ENCODE data around the gene PAPSS2. TPM values are rescaled to one million over a fixed set of nuclear protein-coding genes. Genes with fewer than 3 reads are reported as not detected.

Gene PAPSS2
- total and polyA plus RNA-seq, 8 donors: 1.3 to 17.3 (median 10.8) TPM

GRCh38 chr10:87683356-87683755 is 23.7 kb downstream of the PAPSS2 start:
- intact Hi-C loops (cut with DNase I; ENCODE audit: low total_unique reads): no loop called here
- Histone ChIP-seq H3K36me3 (no peaks in the 10 kb centered on the region), H3K9me3 (no peaks in the 10 kb centered on the region), H3K27ac (no peak overlapping the region), H3K27me3 (no peaks in the 10 kb centered on the region), H3K4me1 (peaks cover 0 to 19% (median 6%) of the 10 kb centered on the region in 4 donors), H3K4me3 (no peak overlapping the region)
- TF ChIP-seq POLR2AphosphoS5 (IDR thresholded peaks at IDR 0.05): no peak
- no peak for TF ChIP-seq EP300 (IDR thresholded peaks at IDR 0.05)
- TF ChIP-seq CTCF (IDR thresholded peaks at IDR 0.05): no peak
- TF ChIP-seq POLR2A (IDR thresholded peaks at IDR 0.05): no peak
- DNase-seq: no peak
- WGBS, 5 donors: 92 to 99% (median 96%) methylated on average over 4 of the region's 4 CpGs

- 67 to 92% (median 82%) methylated on average over 7 of the region's 7 CpGs for WGBS, 5 donors
Observed at GRCh38 chr10:87684001-87684638, 24.4 kb downstream of the PAPSS2 start.

GRCh38 chr10:87685832-87686574 is 26.3 kb downstream of the PAPSS2 start:
- no peaks in the 10 kb centered on the region for H3K36me3 ChIP-seq
- intact Hi-C loops (cut with DNase I; ENCODE audit: low total_unique reads): no loop called here
- no peak for TF ChIP-seq POLR2AphosphoS5 (IDR thresholded peaks at IDR 0.05)
- TF ChIP-seq EP300 (IDR thresholded peaks at IDR 0.05): no peak
- no peak for TF ChIP-seq CTCF (IDR thresholded peaks at IDR 0.05)
- TF ChIP-seq POLR2A (IDR thresholded peaks at IDR 0.05): no peak
- H3K27ac ChIP-seq: peak overlapping the region; percentile 8 to 83 (median 18)
- 42 to 48% (median 46%) methylated on average over 5 of the region's 5 CpGs for WGBS, 5 donors
- peaks cover 0 to 23% (median 6%) of the 10 kb centered on the region in 4 donors for H3K4me1 ChIP-seq
- H3K9me3 ChIP-seq: no peaks in the 10 kb centered on the region
- peak in 1 of 2 donors; percentile 27 for DNase-seq
- H3K27me3 ChIP-seq: no peaks in the 10 kb centered on the region
- no peak overlapping the region for H3K4me3 ChIP-seq

More at GRCh38 chr10:87684001-87684638, 24.4 kb downstream of the PAPSS2 start:
- no peak overlapping the region for H3K4me3 ChIP-seq
- peaks cover 0 to 19% (median 6%) of the 10 kb centered on the region in 4 donors for H3K4me1 ChIP-seq
- H3K27ac ChIP-seq: no peak overlapping the region
- no peaks in the 10 kb centered on the region for H3K36me3 ChIP-seq
- no peaks in the 10 kb centered on the region for H3K9me3 ChIP-seq
- DNase-seq: no peak
- TF ChIP-seq CTCF (IDR thresholded peaks at IDR 0.05): no peak
- no peak for TF ChIP-seq EP300 (IDR thresholded peaks at IDR 0.05)
- TF ChIP-seq POLR2AphosphoS5 (IDR thresholded peaks at IDR 0.05): no peak
- no peak for TF ChIP-seq POLR2A (IDR thresholded peaks at IDR 0.05)
- intact Hi-C loops (cut with DNase I; ENCODE audit: low total_unique reads): no loop called here
- H3K27me3 ChIP-seq: no peaks in the 10 kb centered on the region

- Histone ChIP-seq H3K4me1 (peaks cover 0 to 16% (median 6%) of the 10 kb centered on the region in 4 donors), H3K36me3 (no peaks in the 10 kb centered on the region), H3K27me3 (no peaks in the 10 kb centered on the region), H3K4me3 (no peak overlapping the region), H3K9me3 (no peaks in the 10 kb centered on the region), H3K27ac (no peak overlapping the region)
- intact Hi-C loops (cut with DNase I; ENCODE audit: low total_unique reads): no loop called here
- WGBS, 5 donors: 56 to 75% (median 72%) methylated on average over 3 of the region's 3 CpGs
- no peak for TF ChIP-seq EP300 (IDR thresholded peaks at IDR 0.05)
- no peak for TF ChIP-seq CTCF (IDR thresholded peaks at IDR 0.05)
- TF ChIP-seq POLR2AphosphoS5 (IDR thresholded peaks at IDR 0.05): no peak
- TF ChIP-seq POLR2A (IDR thresholded peaks at IDR 0.05): no peak
- no peak for DNase-seq
Observed at GRCh38 chr10:87691506-87692070, 31.9 kb downstream of the PAPSS2 start.
